GM19372 (cell line): Measurements from ENCODE around the gene MAP3K2.

Source experiments
- ATAC-seq: cut with Tn5 transposase; IDR thresholded peaks from one replicate; pipeline ENCODE4 v1.9.1; 2021; ENCODE audit warnings: mild to moderate bottlenecking, low read depth, moderate library complexity; ENCODE audit not compliant: unreplicated experiment

Gene MAP3K2

DNA sequence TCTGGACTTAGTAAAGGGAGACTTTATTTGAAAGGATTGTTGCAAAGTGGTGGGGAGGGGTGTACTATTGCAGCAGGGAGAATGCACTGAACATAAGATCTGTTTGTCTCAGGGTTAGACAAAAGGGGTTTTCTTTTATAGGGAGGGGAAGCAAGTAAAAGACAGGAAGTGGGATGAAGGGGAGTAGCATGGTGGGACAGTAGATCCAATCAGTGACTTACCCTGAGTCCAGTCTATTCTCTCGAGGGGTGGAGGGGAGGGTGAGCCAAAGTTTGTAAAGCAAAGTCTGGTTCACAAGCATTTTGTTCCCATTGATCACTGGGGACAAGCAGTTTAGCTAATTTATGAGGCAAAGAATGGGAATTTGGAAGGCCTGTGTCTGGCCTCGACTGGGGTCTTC is 132.6 kb downstream of the MAP3K2 start:
- no peak for ATAC-seq

DNA sequence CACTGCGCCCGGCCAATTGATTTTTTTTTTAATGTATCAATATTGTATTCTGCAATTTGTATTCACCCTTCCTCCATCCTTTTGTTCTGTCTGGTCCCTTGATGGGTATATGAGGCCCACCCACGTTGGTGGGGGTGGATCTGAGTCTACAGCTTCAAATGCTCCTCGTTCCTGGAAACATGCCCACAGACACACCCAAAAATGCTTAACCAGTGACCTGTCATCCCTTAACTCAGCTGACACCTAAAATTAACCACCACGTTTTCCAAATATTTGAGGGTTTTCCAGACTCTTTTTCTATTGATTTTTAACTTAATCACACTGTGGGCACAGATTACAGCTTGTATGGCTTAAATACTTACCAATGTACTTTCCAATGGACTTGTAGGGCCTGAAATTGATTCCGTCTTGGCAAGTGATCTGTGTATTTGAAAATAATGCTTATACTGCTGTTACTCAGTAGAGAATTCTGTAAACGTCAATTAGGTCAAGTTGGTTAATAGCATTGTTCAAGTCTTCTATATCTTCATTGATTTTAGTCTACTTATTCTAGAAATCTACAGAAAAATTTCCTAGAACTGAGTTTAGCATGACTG is 133.3 kb downstream of the MAP3K2 start:
- no peak for ATAC-seq
